SK-N-SH (cell line): ENCODE results near the gene GAB1. TPM values are rescaled to one million over a fixed set of nuclear protein-coding genes. Genes with fewer than 3 reads are reported as not detected.

Source experiments
- polyA plus RNA-seq, 3 experiments: library from polyadenylated mRNA; depleted of rRNA; stranded (reverse); fragments of >200 nt; gene quantifications; 2 replicates each; pipeline ENCODE4 v1.2.3, GENCODE V29; 2012
- small RNA-seq, 7 experiments: library from RNA; depleted of rRNA; stranded (forward); fragments of <200 nt; gene quantifications; one replicate each; pipeline ENCODE3, GENCODE V24; 2012

Gene GAB1
- polyA plus RNA-seq, 1 of the 3 experiments (the other 2 are of a cell fraction): 3.7 TPM

Small RNA genes lying within 50 kb of the gene (small RNA-seq; reads per million reads assigned to genes)
- gene MIR3139 (0 to 2.1 (median 0) reads per million in 7 experiments), gene RF00019 (0 reads per million in 7 experiments)

Other genes with a start within 250 kb of the GAB1 start
- gene USP38, start 152.0 kb upstream of the GAB1 start, polyA plus RNA-seq (2012; rRNA removed): 4.3 and 6.3 TPM in 2 replicates
- 7.5 and 8.4 TPM in 2 replicates for gene SMARCA5, start 176.8 kb downstream of the GAB1 start, polyA plus RNA-seq (2012; rRNA removed)